ENCODE data around the gene ARID3A. TPM values are rescaled to one million over a fixed set of nuclear protein-coding genes. Genes with fewer than 3 reads are reported as not detected.

Gene ARID3A
- total RNA-seq, 2 experiments from 2014 or later = 9.9 to 21.6 TPM

DNA sequence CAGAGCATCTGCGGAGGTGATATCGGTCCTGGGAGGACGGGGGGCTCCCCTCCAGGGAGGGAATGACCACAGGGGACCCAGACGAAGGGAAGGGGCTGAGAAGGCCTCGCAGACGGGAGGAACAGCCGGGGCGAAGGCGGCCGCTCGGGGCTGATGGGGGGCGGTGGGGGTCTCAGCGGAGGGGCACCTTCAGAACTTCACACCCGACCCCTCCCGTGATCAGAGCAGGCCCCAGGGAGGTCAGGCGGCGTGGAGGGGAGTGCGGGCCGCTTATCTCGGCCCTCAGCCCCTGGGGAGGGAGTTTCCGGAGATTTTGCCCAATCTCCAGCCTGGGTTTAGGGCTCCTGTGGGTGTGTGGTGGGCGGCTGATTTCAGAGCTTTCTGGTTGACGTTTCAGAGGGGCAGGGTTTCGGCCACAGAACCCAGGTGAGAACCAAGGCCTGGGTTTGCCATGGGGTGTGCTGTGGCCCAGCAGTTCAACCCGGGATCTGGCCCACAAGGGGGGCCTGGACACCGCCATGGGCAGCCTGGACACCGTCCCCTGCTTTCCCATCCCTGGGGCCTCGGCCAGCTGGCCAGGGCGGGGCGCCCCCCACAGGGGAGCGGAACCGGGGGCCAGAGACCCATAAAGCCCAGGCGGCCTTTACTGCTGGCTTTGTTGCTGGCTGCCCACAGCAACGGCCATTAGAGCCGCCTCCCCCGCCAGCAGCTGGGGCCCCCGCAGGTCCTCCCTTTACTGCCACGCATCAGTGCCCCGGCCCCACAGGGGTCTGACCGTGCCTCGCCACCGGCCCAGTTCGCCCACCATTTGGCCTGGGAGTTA lies 29.0 kb downstream of the ARID3A start:
- peaks cover 24% of the 10 kb centered on the region for H3K4me1 ChIP-seq (ENCODE audit: insufficient read depth, low read length, poor library complexity, severe bottlenecking)
- ChIA-PET POLR2A (no interaction called here), CTCF (ENCODE audit: unreplicated experiment) (no interaction called here)
- TF ChIP-seq EZH2phosphoT487 (IDR thresholded peaks at IDR 0.05; ENCODE audit: borderline replicate concordance, low read depth, low read length) (no peak), CTCF (conservative IDR thresholded peaks at IDR 0.05; ENCODE audit: low read length) (no peak)
- H3K36me3 ChIP-seq (ENCODE audit: insufficient read depth, low read length) = no peaks in the 10 kb centered on the region
- no peaks in the 10 kb centered on the region for H4K20me1 ChIP-seq (ENCODE audit: insufficient read depth, low read length)
- H3K4me3 ChIP-seq (ENCODE audit: low read depth, low read length, poor library complexity, severe bottlenecking) = no peak overlapping the region
- H2AFZ ChIP-seq (ENCODE audit: low read length) = no peak overlapping the region
- intact Hi-C loops (cut with micrococcal nuclease; ENCODE audit: unreplicated experiment) = no loop called here
- no peaks in the 10 kb centered on the region for H3K9me2 ChIP-seq (ENCODE audit: insufficient read depth, low read length)
- H3K27ac ChIP-seq (ENCODE audit: low read depth, low read length, poor library complexity, severe bottlenecking) = no peak overlapping the region
- no TSS peak for BruUV-seq (replicated peaks)
- no peak for DNase-seq (ENCODE audit: low spot score)
- H3K4me2 ChIP-seq (ENCODE audit: low read length) = 0 out of 2 replicates have a peak overlapping the region, but pooled peaks have one; percentile 7
- no peaks in the 10 kb centered on the region for H3K9me3 ChIP-seq (ENCODE audit: low read length)
- H3K79me2 ChIP-seq (ENCODE audit: insufficient read depth, low read depth, low read length) = no peaks in the 10 kb centered on the region

DNA sequence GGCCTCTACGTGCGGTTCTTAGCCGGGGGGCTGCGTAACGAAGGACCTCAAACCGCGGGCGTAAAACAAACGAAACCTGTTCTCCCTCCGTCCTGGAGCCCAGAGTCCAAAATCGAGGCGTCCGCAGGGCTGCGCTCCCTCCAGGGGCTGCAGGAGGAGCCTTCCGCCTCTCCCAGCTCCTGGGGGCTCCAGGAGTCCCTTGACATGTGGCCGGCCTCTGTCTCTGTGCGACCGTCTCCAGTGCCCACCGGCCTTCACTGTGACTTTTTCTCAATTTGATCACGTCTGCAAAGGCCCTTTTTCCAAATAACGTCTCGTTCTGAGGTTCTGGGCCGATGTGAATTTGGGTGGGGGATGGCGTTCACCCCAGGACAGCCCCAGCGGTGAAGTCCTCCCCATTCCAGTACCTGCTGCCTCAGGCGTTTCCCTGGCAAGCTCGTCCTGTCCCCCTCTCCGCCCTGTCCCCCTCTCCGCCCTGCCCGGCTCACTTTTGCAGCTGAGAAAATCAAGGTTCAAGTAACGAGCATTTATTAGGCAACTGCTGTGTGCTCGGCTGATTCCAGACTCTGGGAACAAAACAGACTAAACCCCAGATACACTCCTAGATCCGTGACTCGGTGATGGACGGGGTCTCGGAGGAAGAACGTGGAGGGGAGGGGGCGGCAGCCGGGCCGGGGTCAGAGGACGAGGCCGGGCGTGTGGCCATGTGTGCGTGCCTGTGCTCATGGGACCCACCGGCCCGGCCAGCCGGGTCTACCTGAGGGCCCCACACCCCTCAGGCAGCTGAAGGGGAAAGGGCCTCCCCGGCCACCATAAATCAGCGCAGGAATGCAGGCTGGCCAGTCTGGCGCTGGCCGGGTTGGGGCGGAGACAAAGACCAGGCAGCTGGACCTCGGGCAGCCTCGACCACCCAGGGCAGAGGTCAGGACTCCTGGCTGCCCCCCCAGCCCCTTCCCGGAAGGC lies 30.2 kb downstream of the ARID3A start:
- ChIA-PET POLR2A (no interaction called here), CTCF (ENCODE audit: unreplicated experiment) (no interaction called here)
- no peak for TF ChIP-seq EZH2phosphoT487 (IDR thresholded peaks at IDR 0.05; ENCODE audit: borderline replicate concordance, low read depth, low read length)
- no peak for TF ChIP-seq CTCF (conservative IDR thresholded peaks at IDR 0.05; ENCODE audit: low read length)
- intact Hi-C loops (cut with micrococcal nuclease; ENCODE audit: unreplicated experiment) = no loop called here
- Histone ChIP-seq H3K9me2 (ENCODE audit: insufficient read depth, low read length) (no peaks in the 10 kb centered on the region), H3K4me2 (ENCODE audit: low read length) (no peak overlapping the region), H3K9me3 (ENCODE audit: low read length) (no peaks in the 10 kb centered on the region), H3K4me1 (ENCODE audit: insufficient read depth, low read length, poor library complexity, severe bottlenecking) (peaks cover 24% of the 10 kb centered on the region), H3K79me2 (ENCODE audit: insufficient read depth, low read depth, low read length) (no peaks in the 10 kb centered on the region), H3K4me3 (ENCODE audit: low read depth, low read length, poor library complexity, severe bottlenecking) (no peak overlapping the region), H3K36me3 (ENCODE audit: insufficient read depth, low read length) (no peaks in the 10 kb centered on the region), H4K20me1 (ENCODE audit: insufficient read depth, low read length) (no peaks in the 10 kb centered on the region), H3K27ac (ENCODE audit: low read depth, low read length, poor library complexity, severe bottlenecking) (no peak overlapping the region), H2AFZ (ENCODE audit: low read length) (no peak overlapping the region)
- no peak for DNase-seq (ENCODE audit: low spot score)
- no TSS peak for BruUV-seq (replicated peaks)
